Activated effector memory CD4-positive, alpha-beta T cell treated with anti-CD3 and anti-CD28 coated beads, Interleukin-2, amount 50 U/mL, for 16 hours (primary cell): ENCODE data around the gene LRRC47.

Experiments used
- DNase-seq: peaks from one replicate; pipeline ENCODE4 v3.0.0-alpha.2; 2020

The LRRC47 gene

DNA sequence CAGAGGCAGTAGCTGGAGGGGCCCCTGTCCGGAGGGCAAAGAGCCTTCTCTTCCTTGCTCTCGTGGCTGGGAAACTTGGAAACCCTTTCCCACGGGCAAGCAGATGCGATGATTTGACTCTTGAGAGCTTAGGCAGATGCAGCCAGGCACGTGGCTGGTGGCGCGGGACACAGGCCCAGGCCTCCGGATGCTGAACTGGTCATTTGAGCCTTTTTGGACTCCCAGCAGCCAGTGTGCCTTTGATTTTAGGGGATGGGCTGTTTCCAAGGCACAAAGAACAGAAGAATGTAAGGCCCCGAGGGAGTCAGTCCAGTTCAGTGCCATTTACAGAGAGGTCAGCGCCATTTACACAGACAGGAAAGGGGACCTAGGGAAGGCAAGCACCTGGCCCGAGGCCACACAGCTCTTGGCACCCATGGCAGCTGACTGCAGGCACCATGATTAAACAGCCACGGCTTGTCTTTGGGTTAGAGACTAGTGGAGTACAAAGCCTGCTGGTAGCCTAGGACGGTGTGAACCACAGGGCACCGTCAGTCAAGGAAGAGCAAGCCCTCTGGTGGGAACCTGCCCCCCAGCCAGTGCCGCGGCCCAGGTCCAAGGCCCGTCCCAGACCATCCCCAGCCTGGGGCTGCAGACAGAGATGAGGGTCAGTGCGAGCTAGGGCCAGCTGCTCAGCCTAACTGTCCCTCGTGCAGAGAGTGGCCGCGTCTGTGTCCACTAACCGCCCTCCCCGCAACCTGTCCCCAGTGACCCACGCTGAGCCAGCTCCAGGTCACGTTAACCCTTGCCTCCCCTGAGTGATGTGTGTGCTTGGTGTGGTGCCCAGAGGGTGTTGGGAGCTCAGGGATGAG is 64.5 kb downstream of the LRRC47 start:
- DNase-seq, result no peak

DNA sequence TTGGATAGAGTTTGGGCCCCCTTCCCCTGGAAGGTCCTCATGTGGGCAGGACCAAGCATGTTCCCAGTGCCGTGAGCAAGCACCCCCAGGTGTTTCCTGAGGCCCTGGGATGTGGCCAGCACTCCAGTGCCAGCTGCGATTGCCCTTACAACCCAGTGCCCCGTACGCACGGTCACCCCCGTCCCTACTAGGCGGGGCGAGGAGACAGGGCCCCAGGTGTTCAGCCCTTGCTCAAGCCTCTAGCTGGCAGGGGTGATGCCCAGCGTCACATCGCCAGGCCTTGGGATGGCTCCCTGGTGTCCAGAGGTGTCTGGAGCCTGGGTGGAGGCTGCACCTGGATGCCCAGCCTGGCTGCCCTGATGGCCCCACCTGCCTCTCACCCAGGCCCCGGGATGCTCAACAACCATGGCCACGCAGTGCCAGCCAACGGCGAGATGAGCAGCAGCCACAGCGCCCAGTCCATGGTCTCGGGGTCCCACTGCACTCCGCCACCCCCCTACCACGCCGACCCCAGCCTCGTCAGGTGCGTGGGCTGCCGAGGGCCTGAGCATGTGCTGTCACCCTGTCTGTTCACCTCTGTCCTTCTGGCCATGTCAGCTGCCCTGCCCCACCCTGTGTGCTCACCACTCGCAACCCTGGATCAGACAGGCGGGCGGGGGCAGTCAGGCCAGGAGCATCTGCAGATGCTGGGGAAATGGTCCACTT is 65.6 kb downstream of the LRRC47 start:
- DNase-seq, result no peak

DNA sequence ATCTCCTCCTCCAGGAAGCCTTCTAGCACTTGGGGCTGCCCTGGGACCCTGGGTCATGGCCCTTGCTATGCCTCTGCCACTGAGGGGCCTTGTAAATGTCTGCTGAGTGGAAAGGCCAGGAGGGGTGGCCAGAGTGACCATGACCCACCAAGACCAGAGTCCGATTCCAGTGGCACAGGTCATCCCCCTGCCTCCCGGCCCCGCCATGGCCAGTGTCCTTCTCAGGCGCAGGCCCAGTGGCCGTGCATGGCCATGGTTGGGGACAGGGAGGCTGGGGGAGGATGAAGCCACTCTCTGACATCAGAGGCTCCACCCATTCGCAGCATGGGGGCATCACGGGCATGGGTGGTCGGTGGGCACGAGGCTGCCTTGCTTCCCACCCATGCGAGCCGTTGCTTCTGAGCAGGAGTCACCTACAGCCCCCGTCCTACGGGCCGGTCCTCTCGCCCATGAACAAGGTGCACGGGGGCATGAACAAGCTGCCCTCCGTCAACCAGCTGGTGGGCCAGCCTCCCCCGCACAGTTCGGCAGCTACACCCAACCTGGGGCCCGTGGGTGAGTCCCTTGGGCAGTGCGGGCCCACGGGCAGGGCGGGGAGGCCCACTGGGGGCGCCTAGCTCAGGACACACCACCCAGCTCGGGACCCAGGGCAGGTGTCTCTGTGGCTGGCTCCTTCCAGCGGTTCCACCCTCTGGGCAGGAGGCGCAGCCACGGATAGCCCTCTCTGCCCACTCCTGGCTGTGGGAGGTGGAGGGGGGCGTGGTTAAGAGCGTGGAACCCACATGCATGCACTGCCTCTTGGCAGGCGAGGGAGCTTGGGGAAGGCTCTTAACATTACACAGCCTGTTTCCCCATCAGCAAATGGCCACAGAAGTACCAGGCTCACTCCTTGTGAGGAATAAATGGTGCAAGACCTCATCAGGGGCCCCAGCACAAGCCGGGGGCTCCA is 66.4 kb downstream of the LRRC47 start:
- no peak for DNase-seq
